ENCODE measurements around the gene CDYL2.

GRCh38 chr16:80743273-80743672 is 61.1 kb downstream of the CDYL2 start:
- TF ChIP-seq, protein P1, sequence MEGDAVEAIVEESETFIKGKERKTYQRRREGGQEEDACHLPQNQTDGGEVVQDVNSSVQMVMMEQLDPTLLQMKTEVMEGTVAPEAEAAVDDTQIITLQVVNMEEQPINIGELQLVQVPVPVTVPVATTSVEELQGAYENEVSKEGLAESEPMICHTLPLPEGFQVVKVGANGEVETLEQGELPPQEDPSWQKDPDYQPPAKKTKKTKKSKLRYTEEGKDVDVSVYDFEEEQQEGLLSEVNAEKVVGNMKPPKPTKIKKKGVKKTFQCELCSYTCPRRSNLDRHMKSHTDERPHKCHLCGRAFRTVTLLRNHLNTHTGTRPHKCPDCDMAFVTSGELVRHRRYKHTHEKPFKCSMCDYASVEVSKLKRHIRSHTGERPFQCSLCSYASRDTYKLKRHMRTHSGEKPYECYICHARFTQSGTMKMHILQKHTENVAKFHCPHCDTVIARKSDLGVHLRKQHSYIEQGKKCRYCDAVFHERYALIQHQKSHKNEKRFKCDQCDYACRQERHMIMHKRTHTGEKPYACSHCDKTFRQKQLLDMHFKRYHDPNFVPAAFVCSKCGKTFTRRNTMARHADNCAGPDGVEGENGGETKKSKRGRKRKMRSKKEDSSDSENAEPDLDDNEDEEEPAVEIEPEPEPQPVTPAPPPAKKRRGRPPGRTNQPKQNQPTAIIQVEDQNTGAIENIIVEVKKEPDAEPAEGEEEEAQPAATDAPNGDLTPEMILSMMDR (IDR thresholded peaks at IDR 0.05): no peak
- TF ChIP-seq POLR2A (IDR thresholded peaks at IDR 0.05): no peak

Data from Peyer's patch (tissue), 4 donors.